CD8-positive, alpha-beta memory T cell (primary cell): ENCODE results near the gene EFTUD2. TPM values are rescaled to one million over a fixed set of nuclear protein-coding genes. Genes with fewer than 3 reads are reported as not detected.

ENCODE experiments used
- CTCF ChIA-PET: fragments of 350-600 bp; sonication (Branson Sonifier 250); formaldehyde crosslinking; loops from one replicate; lab custom pipeline; 2021; ENCODE audit warnings: antibody characterized with exemption; lab: Charles Lee
- POLR2A ChIA-PET: fragments of 350-600 bp; sonication (Branson Sonifier 250); formaldehyde crosslinking; loops from one replicate; lab custom pipeline; 2021; ENCODE audit warnings: antibody characterized with exemption; lab: Charles Lee
- DNase-seq, 5 donors: peaks; one replicate each; pipeline versions ENCODE4 v3.0.0 to v3.0.0-alpha.2; 2020 to 2022; ENCODE audit warnings: mixed read lengths in 1 of 5
- H3K27ac ChIP-seq: one replicate; pipeline ENCODE4 v1.7.0; 2013; ENCODE audit warnings: low read depth, mild to moderate bottlenecking, low read length, moderate library complexity
- H3K27me3 ChIP-seq: 2 replicates; pipeline ENCODE4 v1.7.0; 2013; ENCODE audit warnings: low read length, mild to moderate bottlenecking; ENCODE audit not compliant: insufficient read depth, poor library complexity, severe bottlenecking
- H3K36me3 ChIP-seq: 2 replicates; pipeline ENCODE4 v1.7.0; 2013; ENCODE audit warnings: mild to moderate bottlenecking, low read length, moderate library complexity; ENCODE audit not compliant: insufficient read depth
- H3K4me1 ChIP-seq: 2 replicates; pipeline ENCODE4 v1.7.0; 2013; ENCODE audit warnings: mild to moderate bottlenecking, low read length, moderate library complexity; ENCODE audit not compliant: insufficient read depth
- H3K4me3 ChIP-seq: 2 replicates; pipeline ENCODE4 v1.7.0; 2013; ENCODE audit warnings: mild to moderate bottlenecking, low read length
- H3K9me3 ChIP-seq: 2 replicates; pipeline ENCODE4 v1.7.0; 2013; ENCODE audit warnings: mild to moderate bottlenecking, low read length
- H3K27ac Mint-ChIP-seq, 8 donors: one replicate each; pipeline ENCODE4 v1.8.0; 2020 to 2021; ENCODE audit warnings: mixed read lengths in 8 of 8, mild to moderate bottlenecking in 6 of 8, inconsistent platforms in 3 of 8, moderate library complexity in 3 of 8
- H3K27me3 Mint-ChIP-seq, 2 donors: one replicate each; pipeline ENCODE4 v1.8.0; 2020 to 2021; ENCODE audit warnings: mixed read lengths in 2 of 2, mild to moderate bottlenecking in 1 of 2, moderate library complexity in 1 of 2
- H3K36me3 Mint-ChIP-seq, 3 donors: one replicate each; pipeline ENCODE4 v1.8.0; 2020 to 2021; ENCODE audit warnings: mixed read lengths in 3 of 3, inconsistent platforms in 1 of 3, mild to moderate bottlenecking in 1 of 3
- H3K4me1 Mint-ChIP-seq, 3 donors: one replicate each; pipeline ENCODE4 v1.8.0; 2020 to 2021; ENCODE audit warnings: mixed read lengths in 3 of 3, inconsistent platforms in 1 of 3, mild to moderate bottlenecking in 1 of 3
- H3K4me3 Mint-ChIP-seq, 7 donors: one replicate each; pipeline ENCODE4 v1.8.0; 2020 to 2021; ENCODE audit warnings: mixed read lengths in 7 of 7, mild to moderate bottlenecking in 6 of 7, moderate library complexity in 4 of 7, inconsistent platforms in 2 of 7
- H3K9me3 Mint-ChIP-seq, 5 donors: one replicate each; pipeline ENCODE4 v1.8.0; 2020 to 2022; ENCODE audit warnings: mixed read lengths in 5 of 5, mild to moderate bottlenecking in 3 of 5, moderate library complexity in 2 of 5, inconsistent platforms in 1 of 5
- polyA plus RNA-seq: library from polyadenylated mRNA; unstranded; fragments of 300-500 nt; fragmentation: Illumina TruSeq; gene quantifications from one replicate; pipeline ENCODE4 v1.2.3, GENCODE V29; 2021
- total RNA-seq, 2 experiments: library from RNA; stranded (reverse); gene quantifications; one replicate each; pipeline ENCODE4 v1.2.3, GENCODE V29; 2021

EFTUD2 gene
- total and polyA plus RNA-seq, 3 experiments from 2014 or later = 77.6 to 241 (median 229) TPM

GRCh38 chr17:44846206-44846605 lies 53.0 kb downstream of the EFTUD2 start:
- H3K4me1 ChIP-seq = no peaks in the 10 kb centered on the region
- peak overlapping the region in 1 of 8 donors; percentile 11 for H3K27ac Mint-ChIP-seq
- H3K36me3 ChIP-seq = peaks cover 3% of the 10 kb centered on the region
- no peak overlapping the region for H3K4me3 ChIP-seq
- H3K27me3 ChIP-seq = no peaks in the 10 kb centered on the region
- peaks cover 0 to 1% of the 10 kb centered on the region in 2 donors for H3K27me3 Mint-ChIP-seq
- H3K27ac ChIP-seq = no peak overlapping the region
- CTCF ChIA-PET = interaction anchor here (0.7 kb wide), 1 partner anchor 72 kb away, joined by 3 read pairs; no protein-coding TSS in a partner anchor
- no peaks in the 10 kb centered on the region for H3K9me3 ChIP-seq
- no peaks in the 10 kb centered on the region for H3K4me1 Mint-ChIP-seq
- no peaks in the 10 kb centered on the region for H3K9me3 Mint-ChIP-seq
- no peak overlapping the region for H3K4me3 Mint-ChIP-seq
- H3K36me3 Mint-ChIP-seq = peaks cover 0 to 15% (median 7%) of the 10 kb centered on the region in 3 donors
- no peak for DNase-seq
- POLR2A ChIA-PET = no interaction called here

GRCh38 chr17:44844390-44844830 lies 54.8 kb downstream of the EFTUD2 start:
- CTCF ChIA-PET = no interaction called here
- H3K36me3 ChIP-seq = no peaks in the 10 kb centered on the region
- H3K4me1 ChIP-seq = no peaks in the 10 kb centered on the region
- H3K27me3 ChIP-seq = no peaks in the 10 kb centered on the region
- H3K4me1 Mint-ChIP-seq = no peaks in the 10 kb centered on the region
- H3K27ac ChIP-seq = no peak overlapping the region
- no peaks in the 10 kb centered on the region for H3K9me3 ChIP-seq
- H3K9me3 Mint-ChIP-seq = no peaks in the 10 kb centered on the region
- H3K4me3 Mint-ChIP-seq = no peak overlapping the region
- POLR2A ChIA-PET = no interaction called here
- no peak overlapping the region for H3K4me3 ChIP-seq
- H3K36me3 Mint-ChIP-seq = no peaks in the 10 kb centered on the region
- H3K27me3 Mint-ChIP-seq = peaks cover 0 to 1% of the 10 kb centered on the region in 2 donors
- H3K27ac Mint-ChIP-seq = no peak overlapping the region
- no peak for DNase-seq

GRCh38 chr17:44842748-44843147 lies 56.5 kb downstream of the EFTUD2 start:
- no peaks in the 10 kb centered on the region for H3K4me1 Mint-ChIP-seq
- Histone ChIP-seq H3K27me3 (no peaks in the 10 kb centered on the region), H3K4me1 (no peaks in the 10 kb centered on the region), H3K4me3 (no peak overlapping the region), H3K9me3 (no peaks in the 10 kb centered on the region), H3K27ac (no peak overlapping the region), H3K36me3 (no peaks in the 10 kb centered on the region)
- no peaks in the 10 kb centered on the region for H3K9me3 Mint-ChIP-seq
- H3K27me3 Mint-ChIP-seq = peaks cover 0 to 1% of the 10 kb centered on the region in 2 donors
- DNase-seq = no peak
- ChIA-PET POLR2A (no interaction called here), CTCF (no interaction called here)
- H3K4me3 Mint-ChIP-seq = no peak overlapping the region
- H3K36me3 Mint-ChIP-seq = no peaks in the 10 kb centered on the region
- peak overlapping the region in 1 of 8 donors; percentile 39 for H3K27ac Mint-ChIP-seq

DNA sequence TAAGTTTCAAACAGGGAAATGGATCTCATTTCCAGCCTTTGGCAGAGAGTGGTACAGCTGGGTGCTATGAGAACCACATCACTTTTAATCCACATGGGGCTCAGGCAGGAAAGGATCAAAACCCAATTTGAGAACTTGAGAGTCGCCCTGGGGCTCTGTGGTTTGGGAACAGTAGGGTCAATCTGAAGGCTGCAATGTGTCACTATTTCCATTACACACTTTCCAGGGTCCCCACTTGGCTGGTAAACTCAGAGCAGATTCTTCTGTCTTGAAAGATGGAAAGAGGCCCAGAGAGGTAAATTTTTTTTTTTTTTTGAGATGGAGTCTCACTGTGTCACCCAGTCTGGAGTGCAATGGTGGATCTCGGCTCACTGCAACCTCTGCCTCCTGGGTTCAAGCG lies 58.3 kb downstream of the EFTUD2 start:
- no peak overlapping the region for H3K27ac ChIP-seq
- ChIA-PET CTCF (no interaction called here), POLR2A (no interaction called here)
- no peaks in the 10 kb centered on the region for H3K9me3 Mint-ChIP-seq
- H3K4me3 Mint-ChIP-seq = no peak overlapping the region
- H3K4me1 Mint-ChIP-seq = no peaks in the 10 kb centered on the region
- no peaks in the 10 kb centered on the region for H3K9me3 ChIP-seq
- no peak overlapping the region for H3K27ac Mint-ChIP-seq
- H3K36me3 ChIP-seq = no peaks in the 10 kb centered on the region
- H3K27me3 Mint-ChIP-seq = peaks cover 0 to 1% of the 10 kb centered on the region in 2 donors
- H3K4me3 ChIP-seq = no peak overlapping the region
- no peak for DNase-seq
- H3K36me3 Mint-ChIP-seq = no peaks in the 10 kb centered on the region
- no peaks in the 10 kb centered on the region for H3K4me1 ChIP-seq
- H3K27me3 ChIP-seq = no peaks in the 10 kb centered on the region

GRCh38 chr17:44840274-44840673 lies 59.0 kb downstream of the EFTUD2 start:
- Histone ChIP-seq H3K36me3 (no peaks in the 10 kb centered on the region), H3K4me1 (no peaks in the 10 kb centered on the region), H3K9me3 (no peaks in the 10 kb centered on the region), H3K4me3 (no peak overlapping the region), H3K27ac (no peak overlapping the region), H3K27me3 (no peaks in the 10 kb centered on the region)
- ChIA-PET POLR2A (no interaction called here), CTCF (no interaction called here)
- Mint-ChIP-seq H3K9me3 (no peaks in the 10 kb centered on the region), H3K36me3 (no peaks in the 10 kb centered on the region), H3K4me1 (no peaks in the 10 kb centered on the region), H3K4me3 (no peak overlapping the region), H3K27ac (no peak overlapping the region), H3K27me3 (peaks cover 0 to 1% of the 10 kb centered on the region in 2 donors)
- no peak for DNase-seq

GRCh38 chr17:44837196-44837595 lies 62.0 kb downstream of the EFTUD2 start:
- H3K36me3 Mint-ChIP-seq = no peaks in the 10 kb centered on the region
- H3K4me1 Mint-ChIP-seq = no peaks in the 10 kb centered on the region
- H3K27ac ChIP-seq = no peak overlapping the region
- no peak overlapping the region for H3K27ac Mint-ChIP-seq
- H3K36me3 ChIP-seq = no peaks in the 10 kb centered on the region
- no peaks in the 10 kb centered on the region for H3K9me3 ChIP-seq
- H3K4me3 Mint-ChIP-seq = no peak overlapping the region
- H3K27me3 Mint-ChIP-seq = peaks cover 17 to 19% of the 10 kb centered on the region in 2 donors
- no peak for DNase-seq
- H3K9me3 Mint-ChIP-seq = no peaks in the 10 kb centered on the region
- no peak overlapping the region for H3K4me3 ChIP-seq
- peaks cover 3% of the 10 kb centered on the region for H3K27me3 ChIP-seq
- CTCF ChIA-PET = no interaction called here
- no peaks in the 10 kb centered on the region for H3K4me1 ChIP-seq
- POLR2A ChIA-PET = no interaction called here

DNA sequence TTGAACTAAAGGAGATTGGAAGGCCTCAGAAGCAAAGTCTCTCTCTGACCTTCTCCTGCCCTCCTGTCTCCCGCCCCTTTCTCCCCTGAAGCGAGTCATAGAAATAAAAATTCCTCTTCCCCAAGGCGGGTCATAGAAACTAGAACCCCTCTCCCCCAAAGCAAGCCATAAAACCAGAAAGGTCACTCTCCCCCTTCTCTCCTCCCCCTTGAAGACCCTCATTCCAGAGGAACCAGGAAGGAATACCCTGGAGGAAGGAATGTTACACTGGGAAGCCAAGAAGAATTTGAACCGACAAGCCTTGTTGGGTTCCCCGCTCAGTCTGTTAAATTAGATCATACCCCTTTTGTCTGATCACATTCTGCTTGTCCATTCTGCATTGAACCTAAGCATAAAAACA lies 66.4 kb downstream of the EFTUD2 start:
- Mint-ChIP-seq H3K36me3 (peaks cover 0 to 2% (median 0%) of the 10 kb centered on the region in 3 donors), H3K4me3 (peak overlapping the region in 1 of 7 donors; percentile 37), H3K4me1 (peaks cover 10 to 16% (median 11%) of the 10 kb centered on the region in 3 donors), H3K9me3 (no peaks in the 10 kb centered on the region), H3K27ac (peak overlapping the region in 1 of 8 donors; percentile 38), H3K27me3 (peaks cover 43 to 46% of the 10 kb centered on the region in 2 donors)
- no peak for DNase-seq
- no peaks in the 10 kb centered on the region for H3K9me3 ChIP-seq
- H3K27me3 ChIP-seq = peaks cover 33% of the 10 kb centered on the region
- ChIA-PET CTCF (no interaction called here), POLR2A (no interaction called here)
- H3K36me3 ChIP-seq = no peaks in the 10 kb centered on the region
- peaks cover 12% of the 10 kb centered on the region for H3K4me1 ChIP-seq
- H3K4me3 ChIP-seq = no peak overlapping the region
- no peak overlapping the region for H3K27ac ChIP-seq

DNA sequence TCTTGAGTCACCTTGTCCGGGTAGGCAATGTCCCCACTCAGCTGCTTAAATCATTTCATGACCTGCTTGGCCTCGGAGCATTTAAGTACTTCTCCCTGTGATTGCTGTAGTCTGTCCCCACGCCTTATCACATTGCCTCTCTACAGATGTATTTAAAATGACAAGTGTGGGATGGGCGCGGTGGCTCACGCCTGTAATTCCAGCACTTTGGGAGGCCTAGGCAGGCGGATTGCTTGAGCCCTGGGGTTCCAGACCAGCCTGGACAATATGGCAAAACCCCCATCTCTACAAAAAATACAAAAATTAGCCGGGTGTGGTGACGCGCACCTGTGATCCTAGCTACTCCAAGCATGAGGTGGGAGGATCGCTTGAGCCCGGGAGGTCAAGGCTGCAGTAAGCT lies 67.9 kb downstream of the EFTUD2 start:
- POLR2A ChIA-PET = no interaction called here
- no peak overlapping the region for H3K27ac Mint-ChIP-seq

More for the DNA sequence above, 67.9 kb downstream of the EFTUD2 start:
- H3K36me3 Mint-ChIP-seq = peaks cover 0 to 2% (median 0%) of the 10 kb centered on the region in 3 donors
- CTCF ChIA-PET = no interaction called here
- Histone ChIP-seq H3K36me3 (no peaks in the 10 kb centered on the region), H3K27ac (no peak overlapping the region), H3K27me3 (peaks cover 35% of the 10 kb centered on the region), H3K9me3 (no peaks in the 10 kb centered on the region), H3K4me1 (peaks cover 12% of the 10 kb centered on the region), H3K4me3 (no peak overlapping the region)
- peak overlapping the region in 3 of 7 donors; percentile 19 to 76 (median 20) for H3K4me3 Mint-ChIP-seq
- H3K4me1 Mint-ChIP-seq = peaks cover 10 to 16% (median 11%) of the 10 kb centered on the region in 3 donors
- peaks cover 56 to 61% of the 10 kb centered on the region in 2 donors for H3K27me3 Mint-ChIP-seq
- no peak for DNase-seq
- H3K9me3 Mint-ChIP-seq = no peaks in the 10 kb centered on the region
